Endothelial cell of umbilical vein (primary cell): ENCODE measurements around the gene KLHL6. TPM values are rescaled to one million over a fixed set of nuclear protein-coding genes. Genes with fewer than 3 reads are reported as not detected.

Source experiments
- BruUV-seq: library from RNA; stranded (reverse); fragments of 400-500 nt; replicated peaks from 2 replicates; lab custom pipeline; 2021; lab: Mats Ljungman, UMichigan
- CTCF ChIA-PET: fragments of 300-600, 350-600 bp; sonication (Branson Sonifier 250); formaldehyde crosslinking; loops from one replicate; lab custom pipeline; 2021; ENCODE audit warnings: antibody characterized with exemption, inconsistent platforms; lab: Charles Lee
- POLR2A ChIA-PET: fragments of 300-600, 350-600 bp; sonication (Branson Sonifier 250); formaldehyde crosslinking; loops from one replicate; lab custom pipeline; 2021; ENCODE audit warnings: antibody characterized with exemption, inconsistent platforms; lab: Charles Lee
- DNase-seq: peaks from one replicate; pipeline ENCODE4 v3.0.0-alpha.2; 2011; ENCODE audit warnings: low read depth, low spot score
- FAIRE-seq: peaks from 2 replicates; lab custom pipeline; 2011; peaks lifted over from hg19 to GRCh38; lab: Jason Lieb, UNC
- H2AFZ ChIP-seq: 2 replicates; pipeline ENCODE4 v1.6.0; 2012; ENCODE audit warnings: low read depth, low read length, control low read depth, inconsistent platforms
- H3K27ac ChIP-seq: 2 replicates; pipeline ENCODE4 v1.5.1; 2011; ENCODE audit warnings: low read depth, mild to moderate bottlenecking, control low read depth, low read length, moderate library complexity; ENCODE audit not compliant: insufficient read depth
- H3K27me3 ChIP-seq, 2 experiments: 2 replicates each; pipeline versions ENCODE4 v1.6.0 to v1.6.1; 2011; ENCODE audit warnings: low read length in 2 of 2, mixed read lengths in 1 of 2; ENCODE audit not compliant: control insufficient read depth in 2 of 2, insufficient read depth in 2 of 2
- H3K36me3 ChIP-seq, 2 experiments: 2 replicates in 1 of 2; 3 replicates in 1 of 2; pipeline ENCODE4 v1.5.1; 2011; ENCODE audit warnings: low read length in 2 of 2, mild to moderate bottlenecking in 1 of 2, moderate library complexity in 1 of 2; ENCODE audit not compliant: control insufficient read depth in 2 of 2, insufficient read depth in 2 of 2; ENCODE audit errors: extremely low read depth in 1 of 2
- H3K4me1 ChIP-seq: 3 replicates; pipeline ENCODE4 v1.5.1; 2011; ENCODE audit warnings: mild to moderate bottlenecking, low read length; ENCODE audit not compliant: control insufficient read depth, insufficient read depth; ENCODE audit errors: extremely low read depth
- H3K4me2 ChIP-seq: 2 replicates; pipeline ENCODE4 v1.6.1; 2011; ENCODE audit warnings: low read length, control low read depth, mixed read lengths; ENCODE audit not compliant: insufficient read depth
- H3K4me3 ChIP-seq, 3 experiments: fragments of 200-600 bp in 1 of 3; sonication (generic), shearing (Covaris generic) in 1 of 3; replicated peaks in 1 of 3; 2 replicates each; pipeline ENCODE4 v1.5.1; 2011 to 2016; ENCODE audit warnings: control low read depth in 3 of 3, low read length in 3 of 3, mild to moderate bottlenecking in 2 of 3, inconsistent platforms in 1 of 3, low read depth in 1 of 3, moderate library complexity in 1 of 3; ENCODE audit not compliant: insufficient read depth in 1 of 3
- H3K79me2 ChIP-seq: 2 replicates; pipeline ENCODE4 v1.6.0; 2012; ENCODE audit warnings: low read length, inconsistent platforms; ENCODE audit not compliant: control insufficient read depth, insufficient read depth
- H3K9ac ChIP-seq: replicated peaks from 2 replicates; pipeline ENCODE3; 2011; ENCODE audit warnings: low read length, control low read depth; ENCODE audit not compliant: insufficient read depth; ENCODE audit errors: extremely low read depth
- H3K9me1 ChIP-seq: replicated peaks from 3 replicates; pipeline ENCODE4 v1.6.0; 2011; ENCODE audit warnings: mild to moderate bottlenecking, low read length; ENCODE audit not compliant: control insufficient read depth, insufficient read depth; ENCODE audit errors: extremely low read depth
- H3K9me3 ChIP-seq: replicated peaks from 2 replicates; pipeline ENCODE4 v1.5.1; 2012; ENCODE audit warnings: low read length, inconsistent platforms; ENCODE audit not compliant: control insufficient read depth, insufficient read depth
- H4K20me1 ChIP-seq: replicated peaks from 2 replicates; pipeline ENCODE3; 2011; ENCODE audit warnings: mild to moderate bottlenecking, low read length; ENCODE audit not compliant: control insufficient read depth, insufficient read depth; ENCODE audit errors: extremely low read depth
- EZH2 ChIP-seq: IDR thresholded peaks from 2 replicates; pipeline ENCODE4 v1.6.1; 2012; ENCODE audit warnings: borderline replicate concordance, low read depth, mild to moderate bottlenecking, moderate library complexity, low read length, inconsistent platforms; ENCODE audit not compliant: severe bottlenecking
- FOS ChIP-seq: IDR thresholded peaks from 2 replicates; pipeline ENCODE4 v1.6.1; 2011; ENCODE audit warnings: mild to moderate bottlenecking, low read length, moderate library complexity, borderline replicate concordance; ENCODE audit not compliant: insufficient read depth
- GATA2 ChIP-seq: IDR thresholded peaks from 2 replicates; pipeline ENCODE4 v1.7.0; 2011; ENCODE audit warnings: low read depth, mild to moderate bottlenecking, moderate library complexity, mixed read lengths, low read length; ENCODE audit not compliant: insufficient read length, insufficient read depth
- JUN ChIP-seq: IDR thresholded peaks from 2 replicates; pipeline ENCODE4 v1.6.1; 2011; ENCODE audit warnings: borderline replicate concordance, low read depth; ENCODE audit not compliant: insufficient read length, insufficient read depth
- MYC ChIP-seq: IDR thresholded peaks from one replicate; pipeline ENCODE4 v1.6.1; 2011; ENCODE audit warnings: mild to moderate bottlenecking, low read depth, low read length
- POLR2A ChIP-seq: IDR thresholded peaks from 2 replicates; pipeline ENCODE4 v1.6.1; 2012; ENCODE audit warnings: low read depth, mild to moderate bottlenecking, control low read depth, low read length
- POLR2AphosphoS5 ChIP-seq: IDR thresholded peaks from 2 replicates; pipeline ENCODE4 v1.6.1; 2012; ENCODE audit warnings: low read depth, mild to moderate bottlenecking, control low read depth, low read length, moderate library complexity; ENCODE audit not compliant: insufficient read depth
- dilution Hi-C: fragments of 300-500 bp; cut with MboI; formaldehyde crosslinking; loops from one replicate; pipeline ENCODE4 v1.15.0; 2019; ENCODE audit warnings: low sequenced_read_pairs; ENCODE audit not compliant: extremely low pct_ligation_motif_present
- intact Hi-C: fragments of 100-400 bp; cut with micrococcal nuclease; formaldehyde crosslinking; loops from one replicate; pipeline ENCODE4 v1.10.0; 2022
- polyA plus RNA-seq, 4 experiments: library from polyadenylated mRNA; depleted of rRNA in 3 of 4; stranded (reverse) in 3 of 4; unstranded in 1 of 4; fragments of >200 nt; gene quantifications; 2 replicates each; pipeline versions ENCODE4 v1.2.1 to v1.2.3, GENCODE V29; 2011 to 2012; ENCODE audit warnings: missing spikeins in 1 of 4
- total RNA-seq: library from RNA; stranded (reverse); gene quantifications from 2 replicates; pipeline ENCODE4 v1.2.3, GENCODE V29; 2021
- TF ChIP-seq, protein P1 (sequence below), 2 donors: IDR thresholded peaks; 1 replicate in 1 of 2; 2 replicates in 1 of 2; pipeline ENCODE4 v1.5.1; 2011; ENCODE audit warnings: low read length in 2 of 2, mild to moderate bottlenecking in 2 of 2, moderate library complexity in 2 of 2, control low read depth in 1 of 2, inconsistent platforms in 1 of 2, low read depth in 1 of 2; ENCODE audit not compliant: insufficient read depth in 1 of 2; ENCODE audit errors: extremely low read depth in 1 of 2
- TF ChIP-seq, protein P2 (sequence below): IDR thresholded peaks from 2 replicates; pipeline ENCODE4 v1.6.1; 2011; ENCODE audit not compliant: insufficient read depth, insufficient read length

The KLHL6 gene
- total and polyA plus RNA-seq, 2 donors (not counting 3 experiments of a cell fraction or from before 2014, with no cell fraction given), result 5.7 to 12.6 TPM

DNA sequence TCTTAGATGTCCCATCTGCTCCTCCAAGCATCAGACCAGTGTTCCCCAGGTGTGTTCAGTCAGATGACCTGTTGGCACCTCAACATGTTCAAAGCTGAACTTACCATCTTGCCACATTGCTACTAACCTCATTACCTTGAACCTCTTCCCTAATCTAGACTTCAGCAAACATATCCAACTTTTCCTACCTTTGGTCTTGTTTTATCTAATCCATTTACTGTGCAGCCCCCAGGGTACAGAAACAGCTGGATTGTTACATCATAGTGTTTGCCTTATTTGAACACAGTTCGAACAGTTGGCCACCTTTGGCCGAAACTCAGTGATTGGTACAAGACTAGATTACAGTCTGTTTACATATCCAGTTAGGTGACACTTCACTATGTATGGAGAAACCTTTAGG lies 91.0 kb downstream of the KLHL6 start:
- Histone ChIP-seq H3K27ac (no peak overlapping the region), H3K4me1 (peaks cover 14% of the 10 kb centered on the region), H2AFZ (no peak overlapping the region), H3K27me3 (no peaks in the 10 kb centered on the region), H3K36me3 (no peaks in the 10 kb centered on the region), H3K4me3 (no peak overlapping the region), H3K4me2 (no peak overlapping the region), H3K9me3 (no peaks in the 10 kb centered on the region), H3K9ac (no peak overlapping the region), H3K9me1 (no peaks in the 10 kb centered on the region), H4K20me1 (no peaks in the 10 kb centered on the region), H3K79me2 (no peaks in the 10 kb centered on the region)
- FAIRE-seq (no peak), DNase-seq (no peak)
- POLR2A ChIA-PET, result no interaction called here
- no TSS peak for BruUV-seq
- intact Hi-C loops (no loop called here), dilution Hi-C loops (no loop called here)
- no peak for TF ChIP-seq FOS
- no peak for TF ChIP-seq POLR2A
- TF ChIP-seq POLR2AphosphoS5, result no peak
- no peak for TF ChIP-seq JUN
- no peak for TF ChIP-seq MYC
- TF ChIP-seq EZH2, result no peak
- TF ChIP-seq, protein P1, sequence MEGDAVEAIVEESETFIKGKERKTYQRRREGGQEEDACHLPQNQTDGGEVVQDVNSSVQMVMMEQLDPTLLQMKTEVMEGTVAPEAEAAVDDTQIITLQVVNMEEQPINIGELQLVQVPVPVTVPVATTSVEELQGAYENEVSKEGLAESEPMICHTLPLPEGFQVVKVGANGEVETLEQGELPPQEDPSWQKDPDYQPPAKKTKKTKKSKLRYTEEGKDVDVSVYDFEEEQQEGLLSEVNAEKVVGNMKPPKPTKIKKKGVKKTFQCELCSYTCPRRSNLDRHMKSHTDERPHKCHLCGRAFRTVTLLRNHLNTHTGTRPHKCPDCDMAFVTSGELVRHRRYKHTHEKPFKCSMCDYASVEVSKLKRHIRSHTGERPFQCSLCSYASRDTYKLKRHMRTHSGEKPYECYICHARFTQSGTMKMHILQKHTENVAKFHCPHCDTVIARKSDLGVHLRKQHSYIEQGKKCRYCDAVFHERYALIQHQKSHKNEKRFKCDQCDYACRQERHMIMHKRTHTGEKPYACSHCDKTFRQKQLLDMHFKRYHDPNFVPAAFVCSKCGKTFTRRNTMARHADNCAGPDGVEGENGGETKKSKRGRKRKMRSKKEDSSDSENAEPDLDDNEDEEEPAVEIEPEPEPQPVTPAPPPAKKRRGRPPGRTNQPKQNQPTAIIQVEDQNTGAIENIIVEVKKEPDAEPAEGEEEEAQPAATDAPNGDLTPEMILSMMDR (IDR thresholded peaks at IDR 0.05; ENCODE audit: extremely low read depth in 1 of 2, insufficient read depth in 1 of 2, low read depth in 1 of 2, low read length in 2 of 2), result no peak
- TF ChIP-seq, protein P2, sequence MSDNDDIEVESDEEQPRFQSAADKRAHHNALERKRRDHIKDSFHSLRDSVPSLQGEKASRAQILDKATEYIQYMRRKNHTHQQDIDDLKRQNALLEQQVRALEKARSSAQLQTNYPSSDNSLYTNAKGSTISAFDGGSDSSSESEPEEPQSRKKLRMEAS, result no peak
- no peak for TF ChIP-seq GATA2
- CTCF ChIA-PET, result interaction anchor here (1.0 to 2.6 kb wide), 4 partner anchors 10 to 303 kb away, joined by 3 to 6 read pairs (median 5); no protein-coding TSS in a partner anchor
